HG03354 (cell line): Measurements from ENCODE around the gene MTFMT.
"Not testable (repeated sequence)": the region's sequence is repeated elsewhere in the genome, so short reads cannot be mapped to it uniquely, and the experiment has no call there.

ENCODE experiments used
- ATAC-seq: cut with Tn5 transposase; IDR thresholded peaks from one replicate; pipeline ENCODE4 v1.9.1; 2021; ENCODE audit warnings: mild to moderate bottlenecking; ENCODE audit not compliant: unreplicated experiment, poor library complexity, severe bottlenecking

Gene MTFMT

DNA sequence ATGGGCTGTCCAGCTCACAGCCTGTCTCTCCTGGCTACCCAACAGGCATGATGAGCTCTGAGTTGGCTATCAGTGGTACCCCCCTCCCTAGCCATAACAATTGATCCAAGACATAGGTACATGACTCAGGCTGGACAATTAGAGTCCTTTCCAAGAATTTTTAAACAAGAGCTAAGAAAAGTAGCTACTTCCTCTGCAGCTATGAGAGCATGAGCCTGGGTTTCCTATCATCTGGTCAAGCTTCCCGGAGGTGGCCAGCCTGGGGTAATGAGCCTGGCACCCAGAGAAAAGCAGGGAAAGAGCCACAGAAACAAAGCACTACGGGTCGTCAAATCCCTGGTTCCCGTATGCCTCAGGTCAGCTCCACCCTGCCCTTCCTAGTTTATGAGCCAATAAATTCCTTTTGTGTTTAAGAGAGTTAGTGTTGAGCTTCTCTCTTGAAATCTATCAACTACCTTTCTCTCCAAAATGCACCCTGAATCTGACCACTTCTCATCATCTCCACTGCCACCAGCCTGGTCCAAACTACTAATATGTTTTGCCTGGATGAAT is 13.4 kb upstream of the MTFMT start:
- no peak for ATAC-seq

DNA sequence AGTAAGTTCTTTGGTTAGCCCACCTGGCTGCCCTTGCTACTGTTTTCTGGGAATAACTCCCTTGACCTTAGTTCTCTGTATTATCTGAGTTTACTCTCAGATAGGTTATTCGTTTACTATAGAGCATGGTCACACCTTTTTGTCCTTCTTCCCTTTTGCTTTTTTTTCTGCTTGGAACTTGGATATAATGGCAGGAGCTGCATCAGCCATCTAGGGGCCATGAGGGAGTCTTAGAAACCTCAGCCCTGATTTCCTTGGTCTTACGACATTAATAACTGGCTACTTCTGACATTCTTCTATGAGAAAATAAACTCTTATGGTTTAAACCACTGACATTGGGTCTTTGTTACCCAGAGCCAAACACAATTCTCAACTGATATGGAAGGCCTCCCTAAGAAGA is 12.3 kb upstream of the MTFMT start:
- ATAC-seq, result no peak

DNA sequence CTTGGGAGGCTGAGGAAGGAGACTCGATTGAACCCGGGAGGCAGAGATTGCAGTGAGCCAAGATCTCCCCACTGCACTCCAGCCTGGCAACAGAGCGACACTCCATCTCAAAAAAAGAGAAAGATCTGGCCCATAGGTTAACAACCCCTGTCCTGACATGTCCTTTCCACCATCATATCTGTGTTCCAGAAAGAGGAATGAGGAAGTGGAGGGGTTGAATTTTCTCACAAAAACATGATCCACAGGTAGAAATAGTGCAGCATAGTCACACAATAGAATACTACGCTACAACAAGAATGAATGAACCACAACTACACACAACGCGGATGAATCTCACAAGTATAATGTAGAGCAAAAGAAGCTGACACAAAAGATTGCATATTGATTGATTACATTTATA is 11.0 kb upstream of the MTFMT start:
- no peak for ATAC-seq

DNA sequence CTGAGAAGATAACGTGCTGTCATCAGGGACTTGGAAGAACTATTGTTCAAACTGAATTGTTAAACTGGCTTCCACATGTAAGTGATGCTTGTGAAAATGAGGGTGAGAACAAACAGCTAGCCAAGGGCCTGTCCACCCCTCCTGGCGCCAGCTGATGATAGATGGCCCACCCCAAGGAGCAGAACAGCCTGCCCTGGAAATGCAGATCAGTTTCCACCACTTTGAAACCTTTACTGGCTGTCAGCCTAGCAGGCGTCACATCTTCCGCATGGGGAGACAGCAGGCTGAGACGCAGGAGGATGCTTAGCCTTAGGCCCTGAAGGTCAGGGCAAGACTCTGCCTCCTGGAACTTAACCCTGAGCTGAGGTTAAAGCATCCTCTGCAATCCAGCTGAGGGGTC is 9.4 kb upstream of the MTFMT start:
- ATAC-seq, result no peak

DNA sequence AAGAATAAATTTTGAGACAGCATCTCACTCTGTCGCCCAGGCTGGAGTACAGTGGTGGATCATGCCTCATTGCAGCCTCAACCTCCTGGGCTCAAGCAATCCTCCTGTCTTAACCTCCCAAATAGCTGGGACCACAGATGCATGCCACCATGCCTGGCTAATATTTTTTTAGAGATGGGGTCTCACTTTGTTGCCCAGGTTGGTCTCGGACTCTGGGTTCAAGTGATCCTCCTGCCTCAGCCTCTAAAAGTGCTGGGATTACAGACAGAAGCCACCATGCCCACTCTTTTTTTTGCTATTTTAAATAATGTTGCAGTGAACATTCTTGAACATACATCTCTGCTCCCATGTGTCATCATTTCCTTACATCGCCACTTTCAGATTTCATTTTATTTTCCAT is 9.0 kb upstream of the MTFMT start:
- ATAC-seq, result no peak

DNA sequence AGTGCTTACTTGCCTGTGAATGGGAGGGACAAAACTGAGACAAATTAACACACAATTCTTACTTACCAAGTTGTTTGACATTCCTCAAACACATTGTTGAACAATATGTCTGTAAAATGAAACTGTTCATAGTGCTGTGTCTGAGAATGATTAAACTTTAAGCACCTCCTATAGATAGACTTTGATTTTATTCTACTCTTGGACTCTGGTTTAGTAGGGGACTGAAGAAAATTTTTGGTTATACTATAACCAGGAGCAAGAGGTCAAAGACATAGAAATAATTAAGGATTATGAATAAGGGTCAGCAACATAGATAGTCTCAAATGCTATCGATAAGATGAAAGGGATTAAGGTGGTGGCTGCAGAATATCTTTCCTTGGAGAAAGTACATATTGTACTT is 7.9 kb upstream of the MTFMT start:
- ATAC-seq, result no peak

DNA sequence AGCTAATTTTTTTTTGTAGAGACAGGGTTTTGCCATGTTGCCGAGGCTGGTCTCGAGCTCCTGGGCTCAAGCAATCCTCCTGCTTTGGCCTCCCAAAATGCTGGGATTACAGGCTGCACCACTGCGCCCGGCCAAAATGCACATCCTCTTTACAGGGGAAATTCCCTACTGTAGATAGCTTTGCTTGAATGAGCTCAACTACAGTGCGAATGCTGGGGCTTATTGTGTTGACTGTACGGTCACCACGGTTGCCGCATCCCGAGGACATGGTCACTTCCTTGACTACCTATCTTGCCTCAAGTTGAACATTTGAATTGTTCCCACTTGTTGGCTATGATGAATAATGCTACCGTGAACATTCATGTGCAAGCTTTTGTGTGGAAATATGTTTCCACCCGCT is 5.3 kb upstream of the MTFMT start:
- ATAC-seq, result no peak

DNA sequence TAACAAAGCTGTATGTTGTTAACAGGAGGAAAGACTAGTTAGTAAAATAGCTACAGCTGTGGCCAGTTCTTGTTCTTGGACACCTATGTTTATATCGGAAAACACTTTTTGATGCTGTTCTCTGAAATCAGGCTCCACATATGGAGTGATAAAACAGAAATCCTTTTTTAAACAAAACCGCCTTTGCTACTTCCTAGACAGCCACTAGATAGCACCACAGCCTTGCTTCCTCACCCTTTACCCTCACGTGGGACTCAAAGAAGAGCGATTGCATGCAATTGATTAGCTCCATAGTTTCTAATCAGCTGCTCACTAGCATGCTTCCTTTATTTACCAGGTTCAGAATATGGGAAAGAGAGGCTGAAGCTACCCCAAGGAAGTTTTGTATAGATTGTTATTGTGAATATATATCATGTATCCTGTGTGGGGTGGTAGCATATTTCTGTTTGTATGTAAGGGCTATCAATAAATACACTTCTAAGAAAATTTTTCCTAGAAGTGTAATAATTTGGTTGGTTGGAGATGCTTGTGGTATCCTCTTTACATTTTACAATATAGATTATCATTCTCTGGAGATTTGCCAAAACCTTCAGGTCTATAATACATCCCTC is 4.3 kb upstream of the MTFMT start:
- ATAC-seq, result no peak

DNA sequence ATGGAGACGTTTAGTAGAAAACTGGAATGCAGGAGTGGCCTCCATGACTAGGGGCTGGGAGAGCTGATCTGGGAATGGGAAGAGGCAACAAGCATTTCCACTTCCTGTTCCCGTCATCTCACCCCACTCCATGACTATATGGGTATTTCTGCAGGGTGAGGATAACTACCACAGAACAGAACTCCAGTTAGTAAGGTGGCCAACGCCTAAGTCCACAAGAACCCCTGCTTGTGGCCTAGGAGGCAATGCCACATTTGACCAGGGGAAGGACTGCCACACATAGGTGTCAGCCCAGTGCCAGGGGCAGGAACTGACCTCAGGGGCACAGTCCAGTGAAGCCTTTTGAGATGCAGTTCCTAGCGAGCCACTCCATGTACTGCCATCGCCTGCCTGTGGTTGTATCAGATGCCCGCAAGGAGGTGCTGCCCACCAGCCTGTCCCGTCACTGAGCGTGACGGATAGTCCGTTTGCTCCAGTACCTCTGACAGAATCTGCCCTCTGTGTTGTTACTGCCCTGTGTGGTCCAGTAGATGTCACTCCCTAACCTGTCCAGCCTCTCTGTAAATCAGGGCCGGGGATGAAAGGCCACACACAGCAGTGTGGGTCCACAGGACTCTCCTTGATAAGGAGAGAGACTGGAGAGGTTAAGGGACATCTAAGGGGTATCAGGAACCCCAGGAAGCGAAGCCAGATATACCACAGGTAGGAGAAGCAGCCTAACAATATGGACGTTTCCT is 3.5 kb upstream of the MTFMT start:
- ATAC-seq, result no peak

DNA sequence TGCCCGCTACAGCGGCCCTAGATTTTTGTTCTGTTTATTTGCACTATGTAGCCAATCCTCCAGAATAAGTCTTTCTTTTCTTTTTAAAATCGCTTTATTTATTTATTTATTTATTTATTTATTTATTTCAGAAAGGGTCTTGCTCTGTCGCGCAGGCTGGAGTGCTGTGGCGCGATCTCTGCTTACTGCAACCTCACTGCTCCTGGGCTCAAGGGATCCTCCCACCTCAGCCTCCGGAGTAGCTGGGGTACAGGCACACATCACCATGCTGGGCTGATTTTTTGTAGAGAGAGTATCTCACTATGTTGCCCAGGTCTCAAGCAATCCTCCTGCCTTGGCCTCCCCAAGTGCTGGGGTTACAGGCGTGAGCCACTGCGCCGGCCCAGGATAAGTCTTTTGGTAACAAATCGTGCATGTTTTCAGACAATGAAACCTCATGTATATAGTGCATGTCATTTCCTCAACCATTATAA is 333 bp upstream of the MTFMT start:
- ATAC-seq, result no peak

DNA sequence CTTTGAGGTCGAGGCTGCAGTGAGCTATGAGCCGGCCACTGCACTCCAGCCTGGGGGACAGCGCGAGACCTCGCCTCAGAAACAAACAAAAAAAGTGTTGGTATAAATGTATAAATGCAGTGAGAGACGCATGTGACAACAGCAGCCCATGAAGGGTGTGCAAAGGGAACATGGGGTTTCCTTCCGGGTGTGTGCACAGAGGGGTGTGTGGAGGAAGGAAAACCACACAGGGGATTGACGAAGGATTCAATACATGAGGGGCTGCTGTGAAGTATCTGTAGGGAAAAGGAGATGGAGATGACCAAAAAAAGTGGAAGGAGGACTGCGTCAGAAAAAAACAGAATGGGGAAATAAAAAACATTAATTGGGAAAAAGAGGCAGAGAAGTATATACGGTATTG is 1.1 kb downstream of the MTFMT start:
- ATAC-seq, result no peak

DNA sequence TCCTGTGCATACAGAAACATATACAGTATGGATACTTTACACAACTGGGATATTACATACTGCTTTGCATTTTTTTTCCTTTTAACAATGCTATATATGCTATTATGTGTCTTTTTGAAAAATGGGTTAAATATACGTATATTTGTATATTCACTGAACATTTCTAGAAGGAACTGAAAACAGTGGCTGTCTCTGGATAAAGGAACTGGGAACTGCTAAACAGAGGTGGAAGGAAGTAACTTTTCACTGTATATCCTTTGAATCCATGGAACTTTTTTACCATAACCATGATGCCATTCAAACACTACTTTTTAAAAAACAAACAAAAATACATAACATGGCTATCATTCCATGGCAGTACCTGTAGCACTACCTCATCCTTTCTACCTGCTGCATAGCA is 1.8 kb downstream of the MTFMT start:
- no peak for ATAC-seq

DNA sequence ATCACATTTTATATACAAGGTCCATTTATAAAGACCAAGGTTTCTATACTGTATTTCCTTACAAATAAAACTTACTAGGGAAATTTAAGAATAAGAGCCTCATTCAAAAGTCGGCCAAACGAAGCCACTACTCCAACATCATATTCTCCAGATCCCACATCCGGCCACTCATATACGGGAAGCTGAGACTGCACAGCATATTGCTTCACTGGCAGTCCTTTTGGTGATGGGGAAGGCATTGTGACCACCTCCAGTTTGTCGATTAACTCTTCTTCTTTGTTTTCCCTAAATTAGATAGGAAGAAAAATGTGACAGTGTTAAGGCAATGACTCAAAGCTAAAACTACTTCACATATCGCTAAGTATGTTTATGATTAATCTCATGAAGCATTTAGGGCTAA is 2.7 kb downstream of the MTFMT start:
- no peak for ATAC-seq

DNA sequence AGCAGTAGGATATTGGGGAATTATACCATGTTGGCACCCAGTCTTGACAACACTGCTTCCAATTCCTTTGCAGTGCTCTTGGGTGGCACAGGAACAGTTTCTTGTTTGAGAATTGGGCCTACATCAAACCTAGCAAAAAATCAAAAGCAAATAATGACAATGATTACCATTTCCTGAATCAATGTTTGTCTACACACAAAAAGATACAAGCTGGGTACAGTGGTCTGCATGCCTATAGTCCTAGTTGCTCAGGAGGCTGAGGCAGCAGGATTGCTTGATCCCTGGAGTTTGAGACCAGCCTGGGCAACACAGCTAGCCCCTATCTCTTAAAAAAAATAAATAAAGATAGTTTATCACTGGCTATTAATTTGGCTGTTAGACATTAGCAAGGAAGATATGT is 8.0 kb downstream of the MTFMT start:
- ATAC-seq, result no peak

DNA sequence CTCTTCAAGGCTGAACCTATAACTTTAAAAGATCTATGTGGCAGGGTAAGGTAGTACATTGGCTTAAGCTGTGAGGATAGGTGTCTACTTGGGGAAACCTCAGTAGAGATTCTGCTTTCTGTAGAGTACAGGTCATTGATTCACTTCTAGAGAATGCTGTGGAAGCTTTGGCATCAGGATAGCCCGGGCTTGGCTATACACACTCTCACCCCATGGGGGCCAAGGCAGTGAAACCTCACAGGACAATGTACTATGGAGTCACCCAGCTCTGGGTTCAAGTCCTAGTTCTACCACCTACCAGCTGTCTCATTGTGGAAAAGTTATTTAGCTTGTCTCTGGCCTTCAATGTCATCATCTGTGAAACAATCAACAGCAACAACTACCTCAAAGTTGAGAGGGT is 9.0 kb downstream of the MTFMT start:
- ATAC-seq, result no peak

DNA sequence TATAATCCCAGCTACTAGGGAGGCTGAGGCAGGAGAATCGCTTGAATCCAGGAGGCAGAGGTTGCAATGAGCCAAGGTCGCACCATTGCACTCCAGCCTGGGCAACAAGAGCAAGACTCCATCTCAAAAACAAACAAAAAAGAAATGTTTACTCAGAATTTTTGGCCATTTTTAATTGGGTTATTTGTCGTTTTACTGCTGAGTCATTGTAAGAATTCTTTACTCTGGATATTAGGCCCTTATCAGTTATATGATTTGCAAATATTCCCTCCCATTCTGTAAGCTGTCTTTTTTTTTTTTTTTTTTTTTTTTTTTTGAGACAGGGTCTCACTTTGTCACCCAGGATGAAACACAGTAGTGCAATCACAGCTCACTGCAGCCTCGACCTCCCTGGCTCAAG is 18.2 kb downstream of the MTFMT start:
- not testable (repeated sequence) for ATAC-seq

DNA sequence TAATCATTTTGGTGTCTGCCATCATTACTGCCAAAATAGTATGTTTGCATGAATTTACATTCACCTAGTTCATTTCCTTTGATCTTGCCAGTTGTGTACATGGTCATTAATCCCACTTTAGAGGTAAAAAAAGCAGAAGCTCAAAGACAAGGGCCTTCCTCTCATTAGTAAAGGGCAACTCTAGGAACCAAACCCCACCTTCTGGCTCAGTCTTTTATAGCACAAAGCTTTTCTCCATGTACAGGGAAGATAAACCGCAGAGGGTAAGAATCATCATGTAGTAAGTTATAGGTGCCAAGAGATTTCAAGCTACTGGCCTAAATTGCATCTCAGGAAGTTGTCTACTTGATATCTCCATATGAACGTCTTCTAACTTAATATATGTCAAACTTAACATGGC is 20.5 kb downstream of the MTFMT start:
- ATAC-seq, result no peak

DNA sequence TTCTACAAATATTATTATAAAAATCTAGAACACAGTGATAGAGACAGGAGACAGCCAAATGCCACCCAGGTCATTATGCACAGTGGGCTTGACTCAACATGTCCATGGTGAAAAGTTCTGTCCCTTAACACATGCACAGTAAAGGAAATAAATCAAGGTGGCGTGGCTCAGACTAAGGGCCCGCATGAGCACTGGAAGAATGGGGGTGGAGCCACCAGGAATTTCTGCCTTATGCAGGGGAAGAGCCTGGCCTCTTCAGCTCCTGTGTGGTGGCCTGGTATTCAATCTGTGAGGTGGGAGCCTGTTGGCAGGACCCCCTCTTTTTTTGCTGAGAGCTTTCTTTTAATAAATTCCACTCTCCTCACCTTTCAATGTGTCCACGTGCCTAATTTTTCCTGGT is 22.6 kb downstream of the MTFMT start:
- ATAC-seq, result no peak

DNA sequence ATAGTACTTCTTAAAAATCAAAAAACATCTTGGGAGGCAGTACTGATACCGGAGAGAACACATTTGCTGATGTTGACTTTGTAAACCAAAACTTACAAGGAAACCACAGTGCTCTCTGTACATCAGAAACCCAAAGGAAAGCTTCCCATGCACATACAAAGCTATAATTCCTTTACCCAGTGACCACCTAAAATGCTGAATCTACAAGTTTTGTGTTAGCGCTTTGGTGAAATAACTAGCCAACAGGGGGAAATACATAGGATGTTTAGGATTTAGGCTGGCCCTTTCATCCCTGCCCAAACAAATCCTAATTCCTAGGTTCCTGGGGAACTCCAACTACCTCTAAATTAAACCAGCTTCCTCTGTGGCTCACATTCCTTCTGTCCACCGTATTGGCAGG is 24.4 kb downstream of the MTFMT start:
- ATAC-seq, result no peak

DNA sequence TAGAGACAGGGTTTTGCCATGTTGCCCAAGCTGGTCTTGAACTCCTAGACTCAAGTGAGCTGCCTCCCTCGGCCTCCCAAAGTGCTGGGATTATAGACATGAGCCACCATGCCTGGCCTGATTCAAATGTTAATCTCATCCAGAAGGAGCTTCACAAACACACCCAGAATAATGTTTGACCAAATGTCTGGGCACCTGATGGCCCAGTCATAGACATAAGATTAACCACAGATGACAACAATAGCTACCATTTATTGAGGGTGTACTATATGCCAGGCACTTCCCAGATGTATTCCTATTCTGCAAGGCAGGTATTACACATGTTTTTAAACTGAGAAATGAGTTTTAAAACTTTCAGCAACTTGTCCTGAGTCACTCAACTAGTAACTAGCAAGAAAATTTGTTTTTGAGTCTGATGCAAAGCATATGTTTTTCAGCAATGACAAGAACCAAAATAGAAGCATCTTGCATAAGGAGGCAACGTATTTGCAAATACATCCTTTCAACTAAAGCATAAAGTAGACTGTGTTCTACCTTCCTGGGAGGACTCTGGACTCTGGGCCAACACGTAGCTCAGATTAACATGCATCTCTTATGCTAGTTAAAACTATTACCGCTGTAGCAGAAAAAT is 31.6 kb downstream of the MTFMT start:
- no peak for ATAC-seq

DNA sequence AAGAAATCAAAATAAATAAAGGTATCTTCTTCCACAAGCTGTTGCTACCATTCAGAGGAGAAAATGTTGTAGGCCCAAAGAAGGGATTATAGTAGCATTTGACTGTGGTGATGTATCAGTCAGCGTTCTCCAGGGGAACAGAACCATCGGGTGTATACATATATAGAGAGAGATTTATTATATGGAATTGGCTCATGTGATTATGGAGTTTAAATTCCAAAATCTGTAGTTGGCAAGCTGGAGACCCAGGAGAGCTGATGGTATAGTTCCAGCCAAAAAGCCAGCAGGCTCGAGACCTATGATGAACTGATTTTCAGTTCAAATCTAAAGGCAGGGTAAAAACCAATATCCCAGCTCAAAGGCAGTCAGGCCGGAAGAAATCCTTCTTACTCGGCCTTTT is 32.4 kb downstream of the MTFMT start:
- ATAC-seq, result no peak
